Stomach smooth muscle (tissue), 2 donors: ENCODE data around the gene IL31RA.

Source experiments
- H3K27ac ChIP-seq: one replicate; pipeline ENCODE4 v1.7.0; 2013; ENCODE audit warnings: mild to moderate bottlenecking, low read length, inconsistent platforms
- H3K27me3 ChIP-seq, 2 donors: one replicate each; pipeline ENCODE4 v1.7.0; 2013; ENCODE audit warnings: low read length in 2 of 2; ENCODE audit not compliant: insufficient read depth in 2 of 2, control insufficient read depth in 1 of 2
- H3K36me3 ChIP-seq, 2 donors: one replicate each; pipeline ENCODE4 v1.7.0; 2013; ENCODE audit warnings: low read length in 2 of 2; ENCODE audit not compliant: control insufficient read depth in 2 of 2, insufficient read depth in 2 of 2
- H3K4me1 ChIP-seq: one replicate; pipeline ENCODE4 v1.7.0; 2013; ENCODE audit warnings: low read length; ENCODE audit not compliant: control insufficient read depth, insufficient read depth
- H3K4me3 ChIP-seq, 2 donors: one replicate each; pipeline ENCODE4 v1.7.0; 2013; ENCODE audit warnings: low read length in 2 of 2
- H3K9ac ChIP-seq, 2 donors: one replicate each; pipeline ENCODE4 v1.7.0; 2013; ENCODE audit warnings: low read length in 2 of 2, mild to moderate bottlenecking in 1 of 2
- H3K9me3 ChIP-seq, 2 donors: one replicate each; pipeline ENCODE4 v1.7.0; 2013; ENCODE audit warnings: low read length in 2 of 2; ENCODE audit not compliant: control insufficient read depth in 2 of 2
- donor health status: healthy.
- donor health status: Pancreatic carcinoma.

The IL31RA gene

GRCh38 chr5:55836191-55836590, 15.0 kb upstream of the IL31RA start:
- Histone ChIP-seq H3K36me3 (no peaks in the 10 kb centered on the region), H3K9me3 (no peaks in the 10 kb centered on the region), H3K27me3 (peaks cover 0 to 3% of the 10 kb centered on the region in 2 donors), H3K27ac (no peak overlapping the region), H3K4me3 (no peak overlapping the region), H3K9ac (no peak overlapping the region), H3K4me1 (no peaks in the 10 kb centered on the region)

GRCh38 chr5:55841976-55842375, 9.2 kb upstream of the IL31RA start:
- Histone ChIP-seq H3K9ac (no peak overlapping the region), H3K4me1 (no peaks in the 10 kb centered on the region), H3K36me3 (no peaks in the 10 kb centered on the region), H3K9me3 (peaks cover 0 to 4% of the 10 kb centered on the region in 2 donors), H3K4me3 (no peak overlapping the region), H3K27ac (no peak overlapping the region), H3K27me3 (peaks cover 0 to 3% of the 10 kb centered on the region in 2 donors)

- Histone ChIP-seq H3K27me3 (no peaks in the 10 kb centered on the region), H3K36me3 (no peaks in the 10 kb centered on the region), H3K9me3 (peaks cover 0 to 4% of the 10 kb centered on the region in 2 donors), H3K9ac (no peak overlapping the region), H3K27ac (no peak overlapping the region), H3K4me1 (no peaks in the 10 kb centered on the region), H3K4me3 (no peak overlapping the region)
Observed at GRCh38 chr5:55847837-55848236, 3.3 kb upstream of the IL31RA start.

DNA sequence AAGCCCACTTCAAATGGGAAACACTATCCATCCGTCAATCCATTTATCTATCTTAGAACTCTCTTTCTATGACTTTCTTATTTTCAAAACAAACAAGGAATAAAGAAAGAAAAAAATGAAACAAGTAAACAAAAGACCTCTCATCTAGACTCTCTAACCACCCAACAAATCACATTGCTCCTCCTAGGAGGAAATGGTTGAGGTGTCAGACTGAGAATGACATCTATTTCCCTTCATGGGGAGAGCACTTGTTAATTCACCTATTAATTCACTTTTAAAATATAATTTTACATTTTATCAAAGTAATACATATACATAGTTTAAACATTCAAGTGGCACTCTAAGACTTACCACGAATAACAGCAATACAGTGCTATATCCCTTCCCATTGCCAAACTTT, 2.4 kb upstream of the IL31RA start:
- Histone ChIP-seq H3K36me3 (no peaks in the 10 kb centered on the region), H3K4me1 (no peaks in the 10 kb centered on the region), H3K9me3 (peaks cover 0 to 4% of the 10 kb centered on the region in 2 donors), H3K9ac (no peak overlapping the region), H3K27me3 (no peaks in the 10 kb centered on the region), H3K4me3 (no peak overlapping the region), H3K27ac (no peak overlapping the region)

GRCh38 chr5:55851675-55851979, 470 bp downstream of the IL31RA start:
- no peaks in the 10 kb centered on the region for H3K4me1 ChIP-seq
- H3K36me3 ChIP-seq, result no peaks in the 10 kb centered on the region
- H3K27me3 ChIP-seq, result no peaks in the 10 kb centered on the region
- no peak overlapping the region for H3K27ac ChIP-seq
- peak overlapping the region in 1 of 2 donors; percentile 7 for H3K9ac ChIP-seq
- no peaks in the 10 kb centered on the region for H3K9me3 ChIP-seq
- peak overlapping the region; percentile 32 to 35 for H3K4me3 ChIP-seq

DNA sequence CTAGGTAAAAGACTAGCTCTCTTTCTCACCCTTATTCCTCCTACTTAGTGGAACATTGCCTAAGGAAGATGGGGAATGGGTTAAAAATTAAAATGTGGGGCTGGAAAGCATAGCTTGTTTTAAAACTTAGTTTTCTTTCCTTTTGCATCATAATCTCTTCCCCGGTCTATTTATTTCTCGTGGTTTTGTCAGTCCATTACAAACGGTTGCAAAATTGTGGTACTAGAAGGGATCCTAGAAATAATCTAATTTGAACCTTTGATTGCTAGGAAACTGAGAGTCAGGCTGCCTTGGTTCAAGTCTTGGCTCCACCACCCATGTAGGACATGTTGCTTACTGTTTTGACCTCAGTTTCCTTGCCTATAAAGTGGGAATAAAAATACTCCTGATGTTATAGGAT, 1.3 kb downstream of the IL31RA start:
- H3K4me1 ChIP-seq, result no peaks in the 10 kb centered on the region
- no peaks in the 10 kb centered on the region for H3K36me3 ChIP-seq
- no peak overlapping the region for H3K27ac ChIP-seq
- no peaks in the 10 kb centered on the region for H3K9me3 ChIP-seq
- H3K9ac ChIP-seq, result no peak overlapping the region
- no peak overlapping the region for H3K4me3 ChIP-seq
- H3K27me3 ChIP-seq, result no peaks in the 10 kb centered on the region

DNA sequence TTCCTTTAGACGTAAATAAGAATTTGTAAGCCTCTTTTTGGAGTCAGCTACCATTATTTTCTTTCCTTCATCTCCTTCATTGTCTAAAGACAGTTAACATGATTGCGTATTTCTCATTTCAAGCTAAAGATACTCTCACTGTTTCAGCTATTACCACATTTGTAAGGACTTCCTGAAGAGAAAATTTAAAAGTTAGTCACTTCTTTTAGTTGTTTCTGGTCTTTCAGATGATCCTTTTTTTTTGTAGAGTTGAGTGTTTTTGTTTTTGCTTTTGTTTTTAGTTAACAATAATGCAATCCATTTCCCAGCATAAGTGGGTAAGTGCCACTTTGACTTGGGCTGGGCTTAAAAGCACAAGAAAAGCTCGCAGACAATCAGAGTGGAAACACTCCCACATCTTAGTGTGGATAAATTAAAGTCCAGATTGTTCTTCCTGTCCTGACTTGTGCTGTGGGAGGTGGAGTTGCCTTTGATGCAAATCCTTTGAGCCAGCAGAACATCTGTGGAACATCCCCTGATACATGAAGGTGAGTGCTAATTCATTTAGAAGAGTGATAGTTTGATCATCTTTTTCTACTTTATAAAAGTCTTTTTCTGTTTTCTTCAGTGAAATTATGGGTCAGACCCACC, 2.0 kb downstream of the IL31RA start:
- H3K4me3 ChIP-seq, result no peak overlapping the region
- H3K4me1 ChIP-seq, result no peaks in the 10 kb centered on the region
- H3K27me3 ChIP-seq, result no peaks in the 10 kb centered on the region
- H3K9me3 ChIP-seq, result no peaks in the 10 kb centered on the region
- H3K27ac ChIP-seq, result no peak overlapping the region
- no peak overlapping the region for H3K9ac ChIP-seq
- H3K36me3 ChIP-seq, result no peaks in the 10 kb centered on the region

- Histone ChIP-seq H3K4me1 (no peaks in the 10 kb centered on the region), H3K36me3 (no peaks in the 10 kb centered on the region), H3K27me3 (no peaks in the 10 kb centered on the region), H3K4me3 (no peak overlapping the region), H3K9me3 (no peaks in the 10 kb centered on the region), H3K9ac (no peak overlapping the region), H3K27ac (no peak overlapping the region)
Observed at GRCh38 chr5:55853818-55854217, 2.7 kb downstream of the IL31RA start.

DNA sequence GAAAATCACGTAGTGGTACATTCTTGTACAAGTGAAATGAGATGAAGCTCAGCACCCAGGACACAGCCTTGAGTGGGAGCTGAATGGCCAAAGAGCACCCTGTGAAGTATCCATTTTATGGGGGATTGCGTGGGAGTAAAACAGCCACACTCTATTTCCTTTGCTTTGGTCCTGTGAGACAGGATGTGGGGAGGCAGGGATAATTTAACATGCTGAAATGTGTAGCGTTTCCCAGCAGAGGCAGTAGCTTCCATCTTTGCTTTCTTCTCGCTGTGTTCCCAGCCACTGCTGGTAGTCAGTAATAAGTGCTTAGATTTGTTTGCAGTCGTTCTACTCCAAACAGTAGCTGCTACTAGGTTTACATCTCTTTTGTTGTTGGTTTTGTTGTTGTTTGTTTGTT, 4.4 kb downstream of the IL31RA start:
- H3K27me3 ChIP-seq, result no peaks in the 10 kb centered on the region
- H3K4me1 ChIP-seq, result no peaks in the 10 kb centered on the region
- no peak overlapping the region for H3K9ac ChIP-seq
- H3K27ac ChIP-seq, result no peak overlapping the region
- no peak overlapping the region for H3K4me3 ChIP-seq
- no peaks in the 10 kb centered on the region for H3K9me3 ChIP-seq
- H3K36me3 ChIP-seq, result no peaks in the 10 kb centered on the region

- no peak overlapping the region for H3K4me3 ChIP-seq
- no peaks in the 10 kb centered on the region for H3K4me1 ChIP-seq
- H3K27ac ChIP-seq, result no peak overlapping the region
- H3K9ac ChIP-seq, result no peak overlapping the region
- H3K9me3 ChIP-seq, result peaks cover 0 to 2% of the 10 kb centered on the region in 2 donors
- no peaks in the 10 kb centered on the region for H3K36me3 ChIP-seq
- no peaks in the 10 kb centered on the region for H3K27me3 ChIP-seq
Observed at GRCh38 chr5:55856516-55857246, 5.5 kb downstream of the IL31RA start.

DNA sequence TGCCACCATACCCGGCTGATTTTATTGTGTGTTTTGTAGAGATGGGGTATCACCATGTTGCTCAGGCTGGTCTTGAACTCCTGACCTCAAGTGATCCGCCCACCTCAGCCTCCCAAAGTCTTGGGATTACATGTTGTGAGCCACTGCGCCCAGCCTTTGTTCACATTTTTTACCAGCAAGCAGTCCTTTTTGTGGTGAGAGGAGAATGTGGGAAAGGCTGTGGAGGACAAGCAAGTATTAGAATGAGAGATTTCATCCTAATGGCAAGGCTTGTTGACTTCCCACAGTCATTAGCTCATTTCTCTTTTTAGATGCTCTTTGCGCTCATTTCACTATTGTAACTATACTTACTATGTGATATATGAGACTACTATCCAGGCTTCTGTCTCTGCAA, 6.1 kb downstream of the IL31RA start:
- Histone ChIP-seq H3K27ac (no peak overlapping the region), H3K27me3 (no peaks in the 10 kb centered on the region), H3K9ac (no peak overlapping the region), H3K4me3 (no peak overlapping the region), H3K9me3 (peaks cover 0 to 2% of the 10 kb centered on the region in 2 donors), H3K4me1 (no peaks in the 10 kb centered on the region), H3K36me3 (no peaks in the 10 kb centered on the region)
